GM19324 (cell line): ENCODE results near the gene RASSF1.

Experiments used
- ATAC-seq: cut with Tn5 transposase; IDR thresholded peaks from one replicate; pipeline ENCODE4 v1.9.1; 2021; ENCODE audit warnings: mild to moderate bottlenecking, moderate library complexity; ENCODE audit not compliant: unreplicated experiment, low FRiP score

RASSF1 gene, protein sequence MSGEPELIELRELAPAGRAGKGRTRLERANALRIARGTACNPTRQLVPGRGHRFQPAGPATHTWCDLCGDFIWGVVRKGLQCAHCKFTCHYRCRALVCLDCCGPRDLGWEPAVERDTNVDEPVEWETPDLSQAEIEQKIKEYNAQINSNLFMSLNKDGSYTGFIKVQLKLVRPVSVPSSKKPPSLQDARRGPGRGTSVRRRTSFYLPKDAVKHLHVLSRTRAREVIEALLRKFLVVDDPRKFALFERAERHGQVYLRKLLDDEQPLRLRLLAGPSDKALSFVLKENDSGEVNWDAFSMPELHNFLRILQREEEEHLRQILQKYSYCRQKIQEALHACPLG

DNA sequence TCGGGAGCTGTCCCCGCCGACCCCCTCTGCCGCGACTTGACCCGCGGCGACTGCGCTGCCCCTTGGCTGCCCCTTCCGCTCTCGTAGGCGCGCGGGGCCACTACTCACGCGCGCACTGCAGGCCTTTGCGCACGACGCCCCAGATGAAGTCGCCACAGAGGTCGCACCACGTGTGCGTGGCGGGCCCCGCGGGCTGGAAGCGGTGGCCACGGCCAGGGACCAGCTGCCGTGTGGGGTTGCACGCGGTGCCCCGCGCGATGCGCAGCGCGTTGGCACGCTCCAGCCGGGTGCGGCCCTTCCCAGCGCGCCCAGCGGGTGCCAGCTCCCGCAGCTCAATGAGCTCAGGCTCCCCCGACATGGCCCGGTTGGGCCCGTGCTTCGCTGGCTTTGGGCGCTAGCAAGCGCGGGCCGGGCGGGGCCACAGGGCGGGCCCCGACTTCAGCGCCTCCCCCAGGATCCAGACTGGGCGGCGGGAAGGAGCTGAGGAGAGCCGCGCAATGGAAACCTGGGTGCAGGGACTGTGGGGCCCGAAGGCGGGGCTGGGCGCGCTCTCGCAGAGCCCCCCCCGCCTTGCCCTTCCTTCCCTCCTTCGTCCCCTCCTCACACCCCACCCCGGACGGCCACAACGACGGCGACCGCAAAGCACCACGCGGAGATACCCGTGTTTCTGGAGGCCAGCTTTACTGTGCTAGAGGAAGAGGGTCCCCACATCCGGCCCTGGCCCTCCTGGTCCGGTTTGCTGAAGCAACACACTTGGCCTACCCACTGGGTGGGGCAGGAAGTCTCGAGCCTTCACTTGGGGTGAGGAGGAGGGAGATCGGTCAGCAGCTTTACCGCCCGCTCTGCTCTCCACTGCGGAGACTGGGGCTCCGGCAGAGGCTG is at the start of gene RASSF1:
Gene RASSF1 (minus strand): TSS at position 389 of the 882 bp plus-strand sequence. CDS start 31 bp downstream, at position 358.
- no peak for ATAC-seq

DNA sequence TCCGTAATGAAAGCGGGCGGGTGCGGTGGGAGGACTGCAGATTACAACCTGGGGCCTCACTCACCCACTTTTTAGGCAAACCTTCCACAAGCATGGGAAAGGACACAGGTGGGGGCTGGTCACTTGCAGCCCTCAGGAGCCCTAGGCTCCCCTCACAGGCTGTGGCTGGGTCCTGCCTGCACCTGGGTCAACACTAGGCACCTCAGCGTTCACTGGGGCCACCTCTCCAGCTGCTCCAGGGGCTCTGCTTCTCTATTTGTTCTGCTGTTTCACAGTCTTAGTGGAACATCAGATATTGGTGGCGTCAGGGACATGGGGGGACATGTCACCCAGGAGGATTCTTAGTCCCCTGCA is 48.8 kb upstream of the RASSF1 start:
- ATAC-seq: no peak

DNA sequence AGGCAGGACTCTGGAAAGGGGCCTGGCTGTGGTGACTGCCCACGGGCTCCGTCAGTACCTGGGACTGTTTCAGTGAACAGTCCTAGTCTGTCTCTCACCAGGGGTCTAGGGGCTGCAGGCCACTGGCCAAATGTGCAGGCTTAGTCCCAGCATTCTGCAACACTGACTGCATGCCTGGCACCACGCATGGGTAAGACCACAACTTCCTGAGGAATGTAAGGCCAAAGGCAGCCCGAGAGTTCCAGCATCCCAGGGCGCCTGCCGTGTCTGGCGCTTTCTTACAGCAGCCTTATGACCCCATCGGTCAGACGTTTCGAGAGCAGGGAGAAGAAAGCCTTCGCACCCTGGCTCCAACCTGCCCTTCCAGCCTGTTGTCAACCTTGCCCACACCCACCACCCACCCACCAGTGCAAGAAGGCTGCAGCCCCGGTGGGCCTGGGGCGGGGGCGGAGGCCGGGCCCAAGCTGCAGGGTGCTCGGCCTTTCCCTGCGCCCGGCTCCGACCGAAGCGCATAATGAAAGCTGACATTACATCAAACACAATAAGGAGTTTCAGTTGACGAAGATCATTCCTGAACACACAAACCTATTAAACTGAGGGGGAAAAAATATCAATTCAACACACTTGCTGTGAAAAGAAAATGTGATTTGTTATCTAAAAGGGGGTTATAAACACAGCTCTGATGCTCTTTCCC is 48.2 kb upstream of the RASSF1 start:
- no peak for ATAC-seq

DNA sequence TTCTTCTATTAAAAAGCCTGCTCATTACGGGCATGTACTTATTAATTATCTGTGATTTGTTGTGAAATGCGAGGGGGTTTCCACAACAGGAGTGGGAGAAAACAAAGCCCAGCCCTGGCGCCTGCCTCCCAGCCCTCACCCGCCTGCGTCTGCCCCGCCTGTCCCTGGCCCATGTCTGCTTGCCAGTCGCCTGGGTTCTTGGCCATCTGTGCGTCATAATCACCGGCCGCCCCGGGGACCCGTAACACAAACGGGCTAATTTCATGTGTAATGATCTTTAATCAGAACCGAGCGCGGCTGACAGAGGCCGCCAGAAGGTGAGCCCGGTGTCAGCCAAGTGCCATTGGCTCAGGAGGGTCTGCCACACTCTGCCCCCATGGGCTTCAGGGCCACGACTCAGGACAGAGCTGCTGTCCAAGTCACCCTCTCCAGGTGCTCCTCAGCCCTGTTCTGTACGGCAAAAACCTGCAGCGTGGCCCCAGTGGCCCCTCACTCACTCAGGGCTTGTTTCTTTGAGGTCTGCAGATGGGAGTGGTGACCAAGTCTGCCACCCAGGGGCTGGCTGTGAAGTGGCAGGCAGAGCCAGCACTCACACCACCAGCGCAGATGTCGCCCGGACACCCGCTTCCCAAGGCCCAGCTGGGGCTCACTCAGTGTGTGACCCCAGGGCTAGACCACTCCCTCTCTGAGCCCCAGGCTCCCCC is 47.5 kb upstream of the RASSF1 start:
- no peak for ATAC-seq

DNA sequence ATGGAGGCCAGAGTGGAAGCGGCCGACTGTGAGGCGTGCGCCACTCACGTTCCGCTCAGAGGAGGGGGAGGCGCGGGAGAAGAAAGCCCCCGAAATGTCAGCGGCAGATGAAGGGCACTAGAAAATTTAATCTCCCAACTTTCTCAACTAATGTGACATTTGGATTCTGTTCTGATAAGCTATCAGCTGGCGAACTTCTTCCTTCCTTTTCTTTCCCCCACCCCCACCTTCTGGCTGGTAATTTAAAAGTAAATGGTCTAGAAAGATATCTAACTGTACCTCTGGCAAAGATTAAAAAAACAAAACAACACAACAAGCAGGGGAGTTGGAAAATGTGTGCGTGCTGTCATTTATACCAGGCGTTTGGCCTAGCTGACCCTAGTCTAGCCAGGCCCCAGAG is 45.1 kb upstream of the RASSF1 start:
- ATAC-seq: no peak

DNA sequence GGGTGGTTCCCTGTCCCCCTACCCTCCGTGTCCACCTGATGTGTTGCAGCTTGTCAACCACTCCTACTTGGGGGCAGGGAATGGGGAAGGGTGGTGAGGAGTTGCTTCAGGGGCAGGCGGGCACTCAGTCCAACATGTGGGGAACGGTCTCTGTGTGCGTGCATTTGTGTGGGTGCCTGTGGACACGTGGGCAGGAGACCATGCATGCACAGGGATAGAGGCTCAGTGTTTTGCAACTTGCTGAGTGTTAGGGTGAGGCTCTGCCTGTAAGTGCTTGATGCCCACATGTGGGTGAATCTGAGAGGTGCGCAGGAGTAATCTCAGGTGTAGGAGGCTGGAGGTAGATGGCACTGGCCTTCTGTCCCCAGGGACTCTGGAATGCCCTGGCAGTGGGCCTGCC is 43.1 kb upstream of the RASSF1 start:
- ATAC-seq: no peak

DNA sequence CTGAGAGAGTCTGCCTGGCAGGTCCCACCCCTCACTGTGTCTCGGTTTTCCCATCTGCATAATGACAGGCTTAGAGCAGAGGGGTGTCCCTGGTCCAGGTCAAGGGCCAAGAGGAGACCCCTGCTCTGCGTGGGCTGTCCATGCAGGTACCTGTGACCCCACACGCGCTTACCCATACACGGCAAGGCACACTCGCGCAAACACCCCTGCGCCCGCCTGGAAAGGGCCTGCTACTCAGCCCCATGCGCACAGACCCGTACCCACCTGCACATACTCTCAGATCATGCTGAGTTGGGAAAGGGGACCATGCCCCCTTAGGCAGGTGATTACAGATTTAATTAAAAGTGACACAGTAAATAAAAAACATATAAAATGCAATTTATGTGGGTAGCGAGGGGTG is 42.1 kb upstream of the RASSF1 start:
- ATAC-seq: no peak

DNA sequence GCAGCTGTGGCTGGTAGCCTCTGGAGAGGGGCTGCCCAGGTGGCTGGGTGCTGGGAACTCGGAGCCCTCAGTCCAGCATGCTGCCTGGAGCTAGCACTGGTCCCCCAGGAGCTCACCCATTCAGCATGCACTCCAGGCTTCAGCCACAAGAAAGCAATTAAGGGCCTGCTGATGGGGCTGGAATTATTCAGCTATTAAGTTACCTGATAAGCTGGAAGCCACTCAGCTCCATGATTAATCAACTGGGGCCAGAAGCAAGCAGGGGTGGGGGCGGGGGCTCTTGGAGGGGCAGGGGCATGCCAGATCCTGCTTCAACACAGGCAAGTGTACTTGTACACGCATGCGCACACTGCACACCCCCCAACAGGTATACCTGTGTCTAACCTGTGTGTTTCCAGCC is 40.7 kb upstream of the RASSF1 start:
- no peak for ATAC-seq

DNA sequence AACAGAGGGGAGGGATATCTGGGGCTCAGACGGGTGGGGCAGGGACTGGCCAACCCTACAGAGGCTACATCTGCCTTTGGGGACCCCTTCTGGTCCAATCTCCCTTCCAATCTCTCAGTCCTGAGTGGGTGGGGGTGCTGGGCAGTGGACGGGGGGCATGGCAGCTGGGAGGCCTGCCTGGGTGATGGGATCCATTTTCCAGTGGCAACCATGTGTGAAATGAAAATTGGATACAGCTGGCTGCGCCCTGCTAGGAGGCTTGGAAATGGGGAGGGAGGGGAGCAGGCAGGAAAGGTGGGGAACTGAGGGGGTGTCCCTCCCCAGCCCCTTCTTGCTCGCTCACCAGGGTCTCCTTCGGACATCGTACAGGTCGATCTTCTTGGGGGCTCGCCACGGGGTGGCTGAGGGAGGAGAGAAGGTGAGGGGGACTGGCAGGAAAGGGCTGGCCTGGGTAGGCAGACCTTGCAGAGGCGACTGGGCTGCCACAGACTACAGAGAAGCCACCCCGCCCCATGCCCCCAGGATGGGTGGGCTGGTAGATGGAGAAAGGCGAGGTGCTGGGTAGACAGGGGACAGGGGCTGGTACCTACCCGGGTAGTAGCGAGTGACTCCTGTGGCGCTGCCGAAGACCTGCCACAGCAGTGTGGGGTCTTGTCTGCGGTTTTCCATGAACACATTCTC is 39.9 kb upstream of the RASSF1 start:
- no peak for ATAC-seq

DNA sequence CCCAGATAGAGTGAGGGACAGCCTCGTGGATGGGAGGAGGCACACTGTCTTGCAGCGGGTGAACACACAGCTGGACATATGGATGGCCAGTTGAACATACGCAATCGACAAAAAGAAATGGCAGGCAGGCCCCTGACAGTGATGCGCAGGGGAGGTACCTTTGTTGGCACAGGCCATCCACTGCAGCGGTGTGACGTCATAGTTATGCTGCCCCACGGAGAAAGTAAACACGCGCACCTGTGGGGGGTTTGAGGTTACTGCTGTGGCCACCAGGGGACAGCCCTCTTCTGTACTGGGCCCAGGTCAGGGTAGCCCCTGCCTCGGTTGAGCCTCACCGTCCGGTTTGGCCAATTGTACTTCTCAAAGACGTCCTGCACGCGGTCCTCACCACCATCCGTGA is 38.1 kb upstream of the RASSF1 start:
- ATAC-seq: no peak

DNA sequence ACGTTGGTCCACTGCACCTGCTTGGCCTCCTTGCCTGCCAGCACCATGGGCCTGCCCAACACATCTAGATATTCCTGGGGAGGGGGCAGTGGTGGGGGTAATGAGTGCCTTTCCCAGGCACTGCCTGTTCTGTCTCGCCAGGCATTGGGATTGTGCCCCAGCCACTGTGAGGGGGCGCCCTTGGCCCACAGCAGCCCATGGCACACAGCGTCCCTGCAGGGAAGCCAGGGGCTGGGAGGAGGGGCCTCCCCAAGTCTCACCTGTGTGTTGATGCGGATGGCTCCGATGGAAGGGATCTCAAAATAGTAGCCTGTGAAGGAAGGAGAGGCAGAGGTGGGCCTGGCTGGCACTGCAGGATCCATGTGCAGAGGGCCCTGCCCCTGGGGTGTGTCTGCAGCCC is 37.4 kb upstream of the RASSF1 start:
- no peak for ATAC-seq

DNA sequence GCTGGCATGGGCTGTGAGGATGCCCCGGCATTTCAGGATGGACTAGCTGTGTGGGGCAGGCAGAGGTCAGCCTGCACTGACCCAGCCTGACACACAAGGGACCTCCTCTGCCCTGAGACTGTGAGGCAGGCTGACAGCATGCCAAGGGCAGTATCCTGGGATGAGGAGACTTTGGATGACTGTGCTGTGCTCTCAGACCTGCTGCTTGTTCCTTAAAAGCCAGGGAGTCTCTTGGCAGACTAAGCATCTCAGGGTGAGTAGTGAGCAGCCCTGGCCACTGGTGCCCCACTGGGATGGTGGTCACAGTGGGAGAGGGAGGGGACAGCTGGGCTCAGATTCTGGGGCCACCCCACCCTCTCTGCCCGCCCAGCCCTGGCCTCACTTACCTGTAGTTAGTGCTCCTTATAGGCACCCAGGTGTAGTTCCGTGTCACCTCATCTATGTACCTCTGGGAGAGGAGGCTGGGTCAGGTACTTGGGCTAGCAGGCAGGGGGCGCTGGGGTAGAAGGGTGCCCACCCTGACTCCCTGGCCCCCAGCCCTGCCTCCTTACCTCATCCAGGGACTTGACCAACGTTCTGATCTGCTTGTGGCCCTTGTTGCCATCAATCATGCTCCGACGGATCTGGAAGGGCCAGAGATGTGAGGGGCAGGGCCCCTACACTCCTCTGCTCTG is 34.8 kb upstream of the RASSF1 start:
- no peak for ATAC-seq

DNA sequence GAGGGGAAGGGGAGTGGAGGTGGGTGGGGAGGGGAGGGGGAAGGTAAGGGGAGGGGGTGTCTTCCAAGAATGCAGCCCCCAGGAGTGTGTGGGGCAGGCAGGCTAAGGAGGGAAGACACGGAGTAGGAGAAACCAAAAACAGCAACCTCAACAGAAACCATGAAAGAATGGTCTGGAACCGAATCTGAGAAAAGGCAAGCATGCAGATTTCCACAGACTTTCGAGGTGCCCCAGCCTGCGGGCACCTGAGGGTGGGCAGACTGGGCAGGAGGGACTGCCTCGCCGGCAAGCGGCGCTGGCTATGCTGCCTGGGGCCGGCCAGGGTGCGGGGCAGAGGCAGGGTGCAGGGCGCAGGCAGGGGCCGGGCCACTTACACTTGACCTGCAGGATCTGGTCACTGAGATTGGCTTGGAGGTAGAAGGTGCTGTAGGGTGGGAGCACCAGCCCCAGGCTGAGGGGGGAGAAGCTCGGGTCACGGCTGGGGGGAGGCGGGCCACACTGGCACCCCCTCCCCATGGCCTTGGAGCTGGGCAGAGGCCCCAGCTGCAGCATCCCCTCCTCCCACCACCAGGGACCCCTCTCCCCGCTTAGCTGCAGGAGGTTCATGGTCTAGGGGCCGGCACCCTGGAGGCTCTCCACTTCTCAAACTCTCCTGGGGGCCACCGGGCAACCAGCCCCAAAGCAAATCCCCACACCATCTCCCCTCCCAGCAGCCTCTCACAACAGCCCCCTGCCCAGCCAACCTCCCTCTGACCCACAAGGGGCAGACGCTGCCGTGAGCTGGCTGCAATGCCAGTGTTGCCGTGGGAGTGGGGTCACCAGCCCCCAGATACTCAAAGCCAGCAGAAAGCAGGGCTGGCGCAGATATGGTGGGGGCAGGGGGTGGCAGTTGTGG is 34.0 kb upstream of the RASSF1 start:
- ATAC-seq: no peak

DNA sequence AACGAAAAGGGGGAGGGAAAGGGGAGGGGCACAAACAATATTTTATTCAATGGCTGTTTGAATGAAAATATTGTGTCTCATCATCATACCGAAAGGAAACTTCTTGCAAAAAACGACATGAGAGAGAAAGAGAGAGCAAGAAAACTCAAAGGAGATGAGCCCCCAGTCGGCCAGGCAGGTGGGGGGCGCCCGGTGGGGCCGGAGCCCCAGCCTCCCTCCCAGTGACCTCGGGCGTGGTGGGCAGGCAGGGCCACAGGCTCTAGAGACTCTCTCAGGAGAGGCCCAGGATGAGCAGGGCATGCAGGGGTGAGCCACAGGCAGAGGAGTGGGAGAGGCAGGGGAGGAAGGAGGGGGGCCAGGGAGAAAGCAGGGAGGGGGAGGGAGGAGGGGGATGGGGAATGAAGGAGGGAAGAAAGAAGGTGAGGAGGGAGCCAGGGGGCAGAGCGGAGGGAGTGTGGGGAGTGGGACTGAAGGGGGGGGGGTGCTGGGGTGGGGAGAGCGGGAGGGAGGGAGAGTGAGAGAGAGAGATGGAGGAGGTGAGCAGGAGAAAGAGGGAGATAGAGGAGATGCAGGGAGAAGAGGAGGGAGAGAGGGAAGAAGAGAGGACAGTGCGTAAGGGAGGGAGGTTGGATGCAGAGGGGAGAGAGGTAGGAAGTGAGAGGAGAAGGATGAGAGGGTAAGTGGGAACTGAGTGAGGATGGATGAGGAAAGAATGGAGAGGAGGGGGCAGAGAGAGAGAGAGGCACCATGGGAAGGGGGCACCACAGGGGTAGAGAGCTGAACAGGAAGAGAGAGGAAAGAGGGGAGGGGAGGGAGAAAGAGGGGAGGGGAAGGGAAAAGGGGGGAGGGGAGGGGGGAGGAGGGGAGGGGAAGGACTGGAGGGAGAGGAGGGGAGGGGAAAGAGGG is 32.8 kb upstream of the RASSF1 start:
- ATAC-seq: no peak

DNA sequence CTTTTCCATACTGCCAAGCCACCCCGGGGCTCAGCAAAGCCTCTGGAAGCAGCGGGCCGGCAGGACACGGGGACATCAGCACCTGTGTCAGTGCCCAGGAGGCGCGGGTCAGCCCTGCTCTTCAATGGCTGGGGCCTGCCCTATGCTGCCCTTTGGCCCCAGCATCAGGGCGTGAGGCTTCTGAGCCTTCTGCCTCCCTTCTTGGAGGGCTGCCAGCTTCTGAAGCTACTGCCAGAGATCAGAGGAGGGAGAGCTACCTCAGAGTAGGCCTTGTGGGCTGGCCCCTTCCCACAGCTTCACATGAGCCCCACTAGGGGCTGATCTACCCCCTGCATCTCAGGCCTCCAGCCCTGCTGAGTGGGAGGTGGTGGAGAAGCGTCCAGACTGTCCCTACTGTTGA is 31.7 kb upstream of the RASSF1 start:
- ATAC-seq: no peak

DNA sequence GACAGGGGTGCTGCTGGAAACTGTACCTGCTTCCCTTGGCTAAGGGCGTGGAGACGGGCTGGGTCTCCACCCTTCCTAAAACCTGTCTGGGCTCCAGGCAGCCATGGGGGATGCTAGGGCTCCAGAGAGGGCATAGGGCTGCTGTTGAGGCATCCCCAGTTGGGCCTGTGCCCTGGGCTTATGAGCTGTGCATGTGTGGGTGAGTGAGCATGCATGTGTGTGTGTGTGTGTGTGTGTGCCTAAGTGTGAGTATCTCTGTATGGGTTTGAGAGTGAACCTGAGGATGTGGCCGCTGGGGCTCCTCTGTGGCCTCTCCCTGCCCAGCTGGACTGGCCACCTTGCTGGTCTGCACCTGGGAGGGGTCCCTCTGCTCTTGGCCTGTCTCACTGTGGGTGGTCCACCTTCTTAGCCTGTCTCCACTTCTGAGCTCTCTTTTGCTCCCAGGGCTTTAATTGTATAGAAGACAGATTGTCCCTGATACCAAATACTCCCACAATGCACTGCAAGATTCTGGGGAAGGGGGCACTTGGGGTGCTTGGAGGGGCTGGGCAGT is 30.6 kb upstream of the RASSF1 start:
- no peak for ATAC-seq

DNA sequence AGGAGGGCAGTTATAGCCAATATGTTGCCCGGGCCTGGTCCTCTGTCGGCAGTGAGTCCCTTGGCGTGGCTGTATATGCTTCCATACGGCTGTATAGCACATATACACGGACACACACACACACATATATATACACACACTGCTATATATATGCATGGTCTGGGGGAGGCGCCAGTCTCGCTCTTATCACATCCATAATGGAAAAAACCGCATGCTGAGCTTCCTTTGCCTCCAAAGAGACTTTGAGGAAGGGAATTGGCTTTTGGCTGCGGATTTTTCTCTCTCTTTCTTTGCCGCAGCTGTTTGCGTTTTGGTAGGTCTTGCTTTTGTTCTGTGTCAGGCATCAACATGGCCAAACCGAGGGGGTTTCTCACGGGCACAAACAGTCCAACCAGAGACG is 30.0 kb upstream of the RASSF1 start:
- ATAC-seq: no peak
